Thymus (tissue), 11 donors: ENCODE measurements around the gene NLGN1. TPM values are rescaled to one million over a fixed set of nuclear protein-coding genes. Genes with fewer than 3 reads are reported as not detected.
"Not testable (repeated sequence)": the region's sequence is repeated elsewhere in the genome, so short reads cannot be mapped to it uniquely, and the experiment has no call there.

Experiments used
- DNase-seq, 9 donors: peaks; one replicate each; pipeline ENCODE4 v3.0.0-alpha.2; 2013; ENCODE audit warnings: low spot score in 9 of 9, low read depth in 6 of 9, missing footprints in 1 of 9
- H3K27ac ChIP-seq, 2 donors: one replicate each; pipeline ENCODE4 v1.5.1; 2013; ENCODE audit warnings: control low read depth in 1 of 2, low read depth in 1 of 2, low read length in 1 of 2, mild to moderate bottlenecking in 1 of 2, moderate library complexity in 1 of 2
- H3K27me3 ChIP-seq, 2 donors: one replicate each; pipeline ENCODE4 v1.5.1; 2013; ENCODE audit warnings: low read length in 1 of 2; ENCODE audit not compliant: control insufficient read depth in 2 of 2, insufficient read depth in 1 of 2
- H3K36me3 ChIP-seq, 2 donors: one replicate each; pipeline ENCODE4 v1.5.1; 2013; ENCODE audit warnings: low read length in 1 of 2, mild to moderate bottlenecking in 1 of 2, moderate library complexity in 1 of 2; ENCODE audit not compliant: control insufficient read depth in 2 of 2, insufficient read depth in 2 of 2
- H3K4me1 ChIP-seq, 2 donors: one replicate each; pipeline ENCODE4 v1.5.1; 2013; ENCODE audit warnings: low read length in 2 of 2; ENCODE audit not compliant: control insufficient read depth in 2 of 2, insufficient read depth in 2 of 2
- H3K4me3 ChIP-seq, 2 donors: one replicate each; pipeline ENCODE4 v1.5.1; 2013; ENCODE audit warnings: low read length in 2 of 2, control low read depth in 1 of 2, mild to moderate bottlenecking in 1 of 2
- H3K9me3 ChIP-seq, 2 donors: one replicate each; pipeline ENCODE4 v1.5.1; 2013; ENCODE audit warnings: low read length in 1 of 2, mild to moderate bottlenecking in 1 of 2; ENCODE audit not compliant: control insufficient read depth in 2 of 2, insufficient read depth in 1 of 2
- WGBS: extraction: QIAGEN DNeasy Blood & Tissue Kit; methylation state at CpG from one replicate; pipeline ENCODE4 v1.1.7; 2013; 5-methylcytosine and 5-hydroxymethylcytosine counted together
- polyA plus RNA-seq: library from polyadenylated mRNA; stranded (reverse); fragments of 200-250 nt; gene quantifications from one replicate; pipeline ENCODE4 v1.2.3, GENCODE V29; 2013
- total RNA-seq: library from RNA; stranded (reverse); fragments of 120-200 nt; gene quantifications from one replicate; pipeline ENCODE4 v1.2.4, GENCODE V29; 2013
- donor health status: healthy.

Gene NLGN1
- total and polyA plus RNA-seq, 2 donors = 0.16 to 0.90 TPM

GRCh38 chr3:174199696-174200095 is 802.2 kb downstream of the NLGN1 start:
- Histone ChIP-seq H3K4me3 (no peak overlapping the region), H3K4me1 (no peaks in the 10 kb centered on the region), H3K27ac (no peak overlapping the region), H3K27me3 (no peaks in the 10 kb centered on the region), H3K9me3 (no peaks in the 10 kb centered on the region), H3K36me3 (no peaks in the 10 kb centered on the region)
- DNase-seq = no peak
- WGBS = 96% methylated on average over 1 of the region's 1 CpG

DNA sequence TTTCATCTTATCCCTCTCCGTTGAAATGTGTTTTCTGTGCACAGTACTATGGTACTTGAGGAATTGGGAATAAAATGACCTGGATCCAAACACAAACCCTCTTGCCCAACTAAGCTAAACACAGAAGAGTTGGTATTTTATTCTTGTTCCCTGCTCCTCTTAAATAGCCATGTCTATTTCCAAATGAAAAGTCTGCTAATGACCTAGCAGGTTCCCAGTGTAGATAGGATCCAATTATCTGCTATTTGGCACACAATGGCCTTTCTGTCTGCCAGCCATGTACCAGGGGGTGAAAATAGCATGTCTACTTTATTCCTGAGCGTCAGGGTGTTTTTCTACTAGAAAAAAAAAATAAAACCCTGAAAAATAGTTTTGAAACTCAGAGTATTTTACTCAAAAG is 804.6 kb downstream of the NLGN1 start:
- no peak for DNase-seq
- WGBS = 90% methylated on average over 2 of the region's 2 CpGs
- no peaks in the 10 kb centered on the region for H3K27me3 ChIP-seq
- H3K36me3 ChIP-seq = no peaks in the 10 kb centered on the region
- H3K4me1 ChIP-seq = no peaks in the 10 kb centered on the region
- no peak overlapping the region for H3K4me3 ChIP-seq
- no peaks in the 10 kb centered on the region for H3K9me3 ChIP-seq
- H3K27ac ChIP-seq = no peak overlapping the region

DNA sequence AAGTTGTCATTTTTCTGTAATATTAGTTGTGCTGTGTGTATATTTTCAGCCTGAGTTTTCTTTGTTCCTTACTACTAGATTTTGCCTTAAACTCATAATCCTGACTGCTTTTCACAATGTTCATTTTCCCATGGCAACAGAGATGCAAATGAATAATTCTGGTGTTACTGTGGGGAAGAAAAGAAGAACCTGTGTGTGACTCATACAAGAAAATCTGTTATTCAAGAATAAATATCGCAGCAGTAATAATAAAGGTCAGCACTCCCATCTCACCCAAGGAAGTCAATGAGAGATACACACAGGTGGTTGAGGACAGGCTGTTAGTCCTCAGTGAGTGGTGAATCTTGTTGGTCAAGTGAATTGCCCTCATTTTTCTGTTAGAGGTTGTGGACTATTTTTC is 805.0 kb downstream of the NLGN1 start:
- H3K36me3 ChIP-seq = no peaks in the 10 kb centered on the region
- 89% methylated on average over 1 of the region's 1 CpG for WGBS
- H3K27ac ChIP-seq = no peak overlapping the region
- no peak for DNase-seq
- H3K4me3 ChIP-seq = no peak overlapping the region
- H3K9me3 ChIP-seq = no peaks in the 10 kb centered on the region
- no peaks in the 10 kb centered on the region for H3K4me1 ChIP-seq
- no peaks in the 10 kb centered on the region for H3K27me3 ChIP-seq

DNA sequence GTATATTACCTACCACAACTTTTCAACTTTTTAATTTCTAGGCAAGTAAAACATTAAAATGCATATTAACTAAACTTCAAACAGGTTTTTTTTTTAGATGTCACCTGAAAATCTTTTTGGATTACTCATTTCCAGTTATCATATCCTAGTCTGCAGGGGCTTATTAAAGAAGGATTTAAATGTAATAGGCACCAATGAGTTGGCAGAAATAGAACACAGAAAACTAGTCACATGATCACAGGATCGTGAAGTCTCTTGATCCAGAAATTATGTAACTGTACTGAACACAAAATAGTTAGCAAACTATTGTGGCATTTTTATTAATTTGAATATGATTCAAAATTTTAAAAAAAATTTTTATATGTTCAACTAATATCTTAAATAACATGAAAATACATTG is 807.2 kb downstream of the NLGN1 start:
- WGBS = 73% methylated on average over 1 of the region's 1 CpG
- no peaks in the 10 kb centered on the region for H3K4me1 ChIP-seq

GRCh38 chr3:174206607-174207192 is 809.2 kb downstream of the NLGN1 start:
- Histone ChIP-seq H3K27ac (no peak overlapping the region), H3K4me1 (no peaks in the 10 kb centered on the region), H3K36me3 (no peaks in the 10 kb centered on the region), H3K4me3 (no peak overlapping the region), H3K27me3 (no peaks in the 10 kb centered on the region), H3K9me3 (no peaks in the 10 kb centered on the region)
- no peak for DNase-seq
- 97% methylated on average over 4 of the region's 4 CpGs for WGBS

More for the DNA sequence above, 807.2 kb downstream of the NLGN1 start:
- no peak overlapping the region for H3K27ac ChIP-seq
- DNase-seq = no peak
- no peaks in the 10 kb centered on the region for H3K9me3 ChIP-seq
- H3K27me3 ChIP-seq = no peaks in the 10 kb centered on the region
- no peak overlapping the region for H3K4me3 ChIP-seq
- H3K36me3 ChIP-seq = no peaks in the 10 kb centered on the region

DNA sequence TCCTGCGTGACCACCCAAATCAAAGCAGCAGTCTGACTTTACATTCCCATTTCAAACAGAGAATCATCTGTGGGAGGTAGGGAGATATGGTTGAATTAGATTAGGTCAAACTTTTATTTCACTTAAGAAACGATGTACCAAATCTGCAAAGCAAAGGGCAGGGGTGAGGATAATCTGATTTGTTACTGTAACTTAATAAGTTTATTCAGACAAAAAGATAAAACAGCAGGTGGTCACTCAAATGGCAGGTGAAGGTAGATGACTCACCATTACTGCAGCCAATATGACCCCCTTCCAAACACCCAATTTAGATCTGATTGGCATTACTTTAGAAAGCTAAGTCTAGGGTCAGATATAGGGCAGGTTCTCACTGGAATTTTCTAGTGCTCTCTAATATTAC is 810.6 kb downstream of the NLGN1 start:
- Histone ChIP-seq H3K36me3 (no peaks in the 10 kb centered on the region), H3K9me3 (no peaks in the 10 kb centered on the region), H3K4me1 (no peaks in the 10 kb centered on the region), H3K4me3 (no peak overlapping the region), H3K27me3 (no peaks in the 10 kb centered on the region), H3K27ac (no peak overlapping the region)
- 93% methylated on average over 2 of the region's 2 CpGs for WGBS
- no peak for DNase-seq

GRCh38 chr3:174211896-174212295 is 814.4 kb downstream of the NLGN1 start:
- H3K27ac ChIP-seq, H3K4me3 ChIP-seq, H3K36me3 ChIP-seq, DNase-seq, H3K27me3 ChIP-seq, H3K9me3 ChIP-seq, H3K4me1 ChIP-seq: not testable (repeated sequence)
- 98% methylated on average over 24 of the region's 24 CpGs for WGBS

DNA sequence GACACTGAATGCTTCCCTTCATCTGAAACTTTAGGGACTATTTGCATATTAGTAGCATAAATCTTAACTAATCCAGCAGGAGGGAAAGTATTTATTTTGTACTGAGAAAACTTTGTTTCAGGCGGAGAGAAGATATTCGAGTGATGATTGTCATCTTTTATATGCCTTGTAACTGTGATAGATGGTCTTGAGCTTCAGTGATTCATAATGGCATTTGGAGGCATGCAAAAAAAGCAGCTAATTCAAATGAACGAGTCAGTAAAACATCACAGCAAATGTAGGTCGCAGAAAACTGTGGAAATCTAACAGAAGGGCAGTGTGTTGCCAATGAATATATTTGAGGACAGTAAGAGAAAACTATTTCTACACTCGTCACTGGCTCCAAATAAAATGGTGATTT is 817.9 kb downstream of the NLGN1 start:
- no peaks in the 10 kb centered on the region for H3K27me3 ChIP-seq
- no peaks in the 10 kb centered on the region for H3K36me3 ChIP-seq
- DNase-seq = no peak
- no peak overlapping the region for H3K4me3 ChIP-seq
- peaks cover 0 to 7% of the 10 kb centered on the region in 2 donors for H3K4me1 ChIP-seq
- H3K27ac ChIP-seq = no peak overlapping the region
- WGBS = 95% methylated on average over 5 of the region's 5 CpGs
- no peaks in the 10 kb centered on the region for H3K9me3 ChIP-seq

DNA sequence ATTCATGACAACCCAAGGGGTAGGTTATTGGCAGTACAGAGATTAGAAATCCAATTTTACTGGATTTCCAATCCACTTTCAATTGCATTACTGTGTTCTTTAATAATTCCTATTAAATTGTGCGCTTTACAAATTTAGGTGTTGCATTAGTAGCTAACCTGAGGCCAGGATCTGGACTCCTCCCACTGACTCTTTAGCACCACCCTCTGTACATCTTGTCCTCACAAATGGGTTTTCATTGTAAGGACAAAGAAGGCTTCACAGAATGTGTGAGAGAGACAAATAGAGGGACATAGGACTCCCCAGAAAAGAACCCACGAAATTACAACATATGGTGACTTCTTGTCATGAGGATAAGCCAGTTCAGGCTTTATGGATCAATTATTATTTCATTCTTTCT is 818.5 kb downstream of the NLGN1 start:
- H3K27me3 ChIP-seq = no peaks in the 10 kb centered on the region
- H3K27ac ChIP-seq = no peak overlapping the region
- H3K36me3 ChIP-seq = no peaks in the 10 kb centered on the region
- no peaks in the 10 kb centered on the region for H3K9me3 ChIP-seq
- no peak for DNase-seq
- H3K4me3 ChIP-seq = no peak overlapping the region
- peaks cover 0 to 7% of the 10 kb centered on the region in 2 donors for H3K4me1 ChIP-seq
- 94% methylated on average over 2 of the region's 2 CpGs for WGBS
